ENCODE data around the gene RBM33. TPM values are rescaled to one million over a fixed set of nuclear protein-coding genes. Genes with fewer than 3 reads are reported as not detected.

The RBM33 gene
- total and polyA plus RNA-seq, 2 of the 8 experiments (the other 6 are each of a cell fraction or from before 2014, with no cell fraction given): 16.5 to 64.6 TPM

DNA sequence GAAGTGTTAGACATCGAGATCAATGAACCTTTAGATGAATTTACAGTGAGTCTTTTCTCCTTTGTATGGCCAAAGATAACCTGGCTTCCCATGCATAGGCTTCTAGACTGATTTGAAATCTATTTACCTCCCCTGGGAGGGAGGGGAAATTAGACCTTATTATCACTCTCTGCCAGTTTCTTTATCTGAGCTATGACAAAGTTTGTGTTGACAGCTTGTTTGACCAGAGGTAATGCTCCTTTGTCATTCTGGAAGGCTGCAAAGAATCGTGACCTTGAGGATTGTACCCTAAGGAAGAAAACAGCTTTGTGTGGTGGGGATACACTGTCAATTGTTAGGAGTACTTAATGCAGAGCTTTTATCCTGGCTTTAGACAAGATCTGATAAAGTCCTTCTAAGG, 36.4 kb downstream of the RBM33 start:
- Histone ChIP-seq H3K23ac (ENCODE audit: insufficient read length) (no peak overlapping the region), H2BK5ac (ENCODE audit: low read depth, low read length) (no peak overlapping the region), H2AK5ac (ENCODE audit: low read depth, low read length) (no peak overlapping the region), H3K18ac (ENCODE audit: extremely low read depth, low read length) (no peak overlapping the region), H4K91ac (replicated peaks; ENCODE audit: insufficient read length, low read length) (no peak overlapping the region), H2BK120ac (replicated peaks; ENCODE audit: low read depth, low read length) (no peak overlapping the region), H3K27ac (ENCODE audit: low read depth, low read length) (no peak overlapping the region), H2AFZ (ENCODE audit: low read length) (no peak overlapping the region), H3K27me3 (replicated peaks in 1 of 4; ENCODE audit: control insufficient read depth in 3 of 4, extremely low read depth in 1 of 4, insufficient read depth in 3 of 4, low read length in 3 of 4) (peaks cover 0 to 1% (median 0%) of the 10 kb centered on the region in 4 experiments; a peak in 1 of 7 replicates), H3K9me3 (ENCODE audit: insufficient read depth in 2 of 2, low read depth in 1 of 2, low read length in 1 of 2) (no peaks in the 10 kb centered on the region), H3K4me1 (replicated peaks in 1 of 4; ENCODE audit: control insufficient read depth in 3 of 4, insufficient read depth in 4 of 4, low read length in 3 of 4) (peaks cover 0 to 4% (median 0%) of the 10 kb centered on the region in 4 experiments; a peak in 1 of 7 replicates), H4K5ac (ENCODE audit: insufficient read length, low read depth, low read length) (no peak overlapping the region), H3K4me3 (ENCODE audit: extremely low read depth in 1 of 4, insufficient read depth in 2 of 4, low read depth in 3 of 4, low read length in 4 of 4) (no peak overlapping the region), H2BK20ac (ENCODE audit: low read length) (no peak overlapping the region), H3K9ac (replicated peaks in 1 of 4; ENCODE audit: extremely low read depth in 1 of 4, low read depth in 3 of 4, low read length in 3 of 4) (no peak overlapping the region), H3K79me2 (ENCODE audit: control insufficient read depth in 1 of 2, insufficient read depth in 2 of 2, low read length in 2 of 2) (peaks cover 0 to 66% of the 10 kb centered on the region in 2 experiments; a peak in 2 of 4 replicates), H3K23me2 (ENCODE audit: low read depth, low read length) (no peaks in the 10 kb centered on the region), H3K4me2 (ENCODE audit: insufficient read depth in 1 of 2, low read depth in 2 of 2, low read length in 2 of 2) (no peak overlapping the region), H3K56ac (replicated peaks; ENCODE audit: insufficient read length, low read depth, low read length) (no peak overlapping the region), H2BK15ac (ENCODE audit: low read length) (no peak overlapping the region), H2BK12ac (ENCODE audit: low read depth, low read length) (no peak overlapping the region), H4K20me1 (replicated peaks in 1 of 2; ENCODE audit: control insufficient read depth in 1 of 2, insufficient read depth in 2 of 2, low read length in 2 of 2) (peaks cover 6 to 11% of the 10 kb centered on the region in 2 experiments), H3K36me3 (ENCODE audit: control insufficient read depth in 2 of 4, insufficient read depth in 4 of 4, low read length in 3 of 4) (peaks cover 0 to 28% (median 6%) of the 10 kb centered on the region in 4 experiments; a peak in 5 of 8 replicates), H3K4ac (replicated peaks; ENCODE audit: insufficient read length, low read depth, low read length) (no peak overlapping the region), H3K79me1 (ENCODE audit: low read depth, low read length) (peaks cover 7% of the 10 kb centered on the region; the same call in 1 of the 2 replicates), H4K8ac (ENCODE audit: extremely low read depth, insufficient read depth, low read length) (no peak overlapping the region; the same call in 1 of the 2 replicates), H3K14ac (ENCODE audit: insufficient read length) (no peak overlapping the region)
- DNase-seq (ENCODE audit: low read depth in 1 of 2, low spot score in 2 of 2) (no peak), FAIRE-seq (no peak)
- ChIA-PET POLR2A (ENCODE audit: partially characterized antibody) (interaction anchor here (0.6 to 2.0 kb wide), 2 partner anchors 11 to 37 kb away, joined by 5 to 6 read pairs; partner anchors contain the start of gene RBM33), CTCF (ENCODE audit: partially characterized antibody) (interaction anchor here (0.6 to 1.4 kb wide), 3 partner anchors 22 to 1266 kb away, joined by 3 read pairs; no protein-coding TSS in a partner anchor)
- 97% methylated on average over 2 of the region's 2 CpGs; no CpG with 5 or more reads in 1 of the 2 experiments for WGBS, 2 experiments (ENCODE audit: extremely low coverage in 1 of 2, insufficient coverage in 1 of 2, insufficient read length in 1 of 2, insufficient replicate concordance in 2 of 2, low coverage in 1 of 2, low lambda C conversion rate in 2 of 2, missing lambda C conversion rate in 1 of 2)
- TF ChIP-seq FOSL1 (IDR thresholded peaks at IDR 0.05; ENCODE audit: insufficient read depth, low read depth, low read length): no peak
- TF ChIP-seq SRF (IDR thresholded peaks at IDR 0.05; ENCODE audit: low read depth, low read length): no peak
